PC-3 (cell line): ENCODE results near the gene FLT1. TPM values are rescaled to one million over a fixed set of nuclear protein-coding genes. Genes with fewer than 3 reads are reported as not detected.

ENCODE experiments used
- ATAC-seq: fragments of 200-7000 bp; cut with Tn5 transposase; 2 replicates; pipeline ENCODE4 v1.9.1; 2020; ENCODE audit warnings: mild to moderate bottlenecking, moderate library complexity
- BruUV-seq: library from RNA; stranded (reverse); fragments of 400-500 nt; replicated peaks from 2 replicates; lab custom pipeline; 2021; lab: Mats Ljungman, UMichigan
- CTCF ChIA-PET: fragments of 300-600 bp; sonication (Branson Sonifier 250); formaldehyde crosslinking; loops from one replicate; lab custom pipeline; 2022; ENCODE audit warnings: antibody characterized with exemption; lab: Charles Lee
- POLR2A ChIA-PET: fragments of 300-600 bp; sonication (Branson Sonifier 250); formaldehyde crosslinking; loops from one replicate; lab custom pipeline; 2022; ENCODE audit warnings: antibody characterized with exemption; ENCODE audit not compliant: unreplicated experiment; lab: Charles Lee
- DNase-seq: peaks from one replicate; pipeline ENCODE4 v3.0.0-alpha.2; 2015
- H2AFZ ChIP-seq: fragments of 300-600 bp; sonication (generic); 2 replicates; pipeline ENCODE4 v1.6.0; 2016; ENCODE audit warnings: antibody characterized with exemption, low read length
- H3F3A ChIP-seq: fragments of 300-600 bp; sonication (generic); one replicate; pipeline ENCODE4 v1.6.0; 2017; ENCODE audit warnings: antibody characterized with exemption, low read length, control low read depth, mild to moderate bottlenecking; ENCODE audit not compliant: unreplicated experiment
- H3K27ac ChIP-seq: fragments of 300-600 bp; sonication (generic); 2 replicates; pipeline ENCODE4 v1.5.1; 2016; ENCODE audit warnings: mild to moderate bottlenecking, low read length
- H3K27me3 ChIP-seq: fragments of 300-600 bp; sonication (generic); 2 replicates; pipeline ENCODE4 v1.6.1; 2016; ENCODE audit warnings: low read length, mixed read lengths
- H3K36me3 ChIP-seq: fragments of 300-600 bp; sonication (generic); 2 replicates; pipeline ENCODE4 v1.6.1; 2016; ENCODE audit warnings: low read depth, mixed run types, low read length, mixed read lengths
- H3K4me1 ChIP-seq: fragments of 300-600 bp; sonication (generic); 2 replicates; pipeline ENCODE4 v1.5.1; 2016; ENCODE audit warnings: low read length; ENCODE audit not compliant: insufficient read depth
- H3K4me2 ChIP-seq: fragments of 300-600 bp; sonication (generic); 2 replicates; pipeline ENCODE4 v1.6.0; 2016; ENCODE audit warnings: low read length
- H3K4me3 ChIP-seq: fragments of 300-600 bp; sonication (generic); 2 replicates; pipeline ENCODE4 v1.5.1; 2016; ENCODE audit warnings: mild to moderate bottlenecking, low read length, mixed read lengths
- H3K79me2 ChIP-seq: fragments of 300-600 bp; sonication (generic); 2 replicates; pipeline ENCODE4 v1.6.1; 2017; ENCODE audit warnings: low read length, mixed read lengths
- H3K9ac ChIP-seq: fragments of 300-600 bp; sonication (generic); 2 replicates; pipeline ENCODE4 v1.6.0; 2016; ENCODE audit warnings: mild to moderate bottlenecking, low read length
- H3K9me2 ChIP-seq: fragments of 300-600 bp; sonication (generic); replicated peaks from 2 replicates; pipeline ENCODE4 v1.6.1; 2016; ENCODE audit warnings: mixed run types, low read length, mixed read lengths
- H3K9me3 ChIP-seq: fragments of 300-600 bp; sonication (generic); 2 replicates; pipeline ENCODE4 v1.6.1; 2016; ENCODE audit warnings: low read length, mixed read lengths
- H4K20me1 ChIP-seq: fragments of 300-600 bp; sonication (generic); 2 replicates; pipeline ENCODE4 v1.6.1; 2016; ENCODE audit warnings: low read length, mixed read lengths
- EZH2 ChIP-seq: fragments of 300-600 bp; sonication (generic); IDR thresholded peaks from one replicate; pipeline ENCODE4 v1.6.1; 2017; ENCODE audit warnings: antibody characterized with exemption, mild to moderate bottlenecking, low read length; ENCODE audit not compliant: unreplicated experiment
- EZH2phosphoT487 ChIP-seq: fragments of 300-600 bp; sonication (generic); IDR thresholded peaks from 2 replicates; pipeline ENCODE4 v1.6.1; 2018; ENCODE audit warnings: mild to moderate bottlenecking, antibody characterized with exemption, low read length, borderline replicate concordance
- intact Hi-C: fragments of 100-400 bp; cut with micrococcal nuclease; formaldehyde crosslinking; loops from 2 replicates; pipeline ENCODE4 v1.9.0; 2023
- total RNA-seq: library from RNA; depleted of rRNA; stranded (reverse); fragments of >200 nt; gene quantifications from 2 replicates; pipeline ENCODE4 v1.2.3, GENCODE V29; 2014
- TF ChIP-seq, protein P1 (sequence below): fragments of 300-600 bp; sonication (generic); conservative IDR thresholded peaks from 2 replicates; pipeline ENCODE4 v1.5.1; 2017; ENCODE audit warnings: antibody characterized with exemption, low read depth, mild to moderate bottlenecking, low read length

The FLT1 gene
- total RNA-seq, 1 experiment from 2014 or later, result 1.2 TPM

DNA sequence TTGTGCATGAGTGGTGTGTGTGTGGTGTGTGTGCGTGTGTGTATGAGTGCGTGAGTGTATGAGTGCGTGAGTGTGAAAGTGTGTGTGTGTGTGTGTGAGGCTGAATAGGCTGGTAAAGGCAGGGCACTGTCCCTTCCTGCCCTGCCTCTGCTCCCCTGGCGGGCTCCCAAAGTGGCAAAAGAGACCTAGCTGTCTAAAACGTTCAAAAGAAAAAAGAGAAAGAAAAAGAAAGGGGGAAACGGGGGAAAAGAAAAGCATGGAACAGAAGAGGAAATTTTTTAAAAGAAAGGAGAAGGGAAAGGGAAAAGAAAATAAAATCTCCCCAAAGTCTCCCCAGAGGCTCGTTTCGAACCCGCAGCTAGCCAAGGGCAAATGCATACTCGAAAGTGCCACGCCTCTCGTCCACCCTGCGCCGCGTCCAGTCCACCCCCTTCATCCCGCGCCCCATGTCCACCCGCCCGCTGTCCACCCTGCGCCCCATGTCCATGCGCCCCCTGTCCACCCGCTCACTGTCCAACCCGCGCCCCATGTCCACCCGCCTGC is 37.0 kb upstream of the FLT1 start:
- intact Hi-C loops, result no loop called here
- BruUV-seq, result no TSS peak
- Histone ChIP-seq H3K9me3 (no peaks in the 10 kb centered on the region), H3F3A (no peaks in the 10 kb centered on the region), H3K9me2 (no peaks in the 10 kb centered on the region), H3K27me3 (peaks cover 48% of the 10 kb centered on the region), H3K4me3 (no peak overlapping the region), H3K9ac (no peak overlapping the region; the same call in 1 of the 2 replicates), H3K27ac (no peak overlapping the region), H4K20me1 (no peaks in the 10 kb centered on the region), H3K4me1 (0 out of 2 replicates have a peak, but pooled peaks cover 5% of the 10 kb centered on the region), H2AFZ (no peak overlapping the region), H3K36me3 (no peaks in the 10 kb centered on the region), H3K4me2 (peak overlapping the region; percentile 70), H3K79me2 (no peaks in the 10 kb centered on the region)
- CTCF ChIA-PET, result no interaction called here
- POLR2A ChIA-PET, result no interaction called here
- no peak for ATAC-seq
- no peak for DNase-seq
- TF ChIP-seq EZH2phosphoT487, result no peak
- TF ChIP-seq, protein P1, sequence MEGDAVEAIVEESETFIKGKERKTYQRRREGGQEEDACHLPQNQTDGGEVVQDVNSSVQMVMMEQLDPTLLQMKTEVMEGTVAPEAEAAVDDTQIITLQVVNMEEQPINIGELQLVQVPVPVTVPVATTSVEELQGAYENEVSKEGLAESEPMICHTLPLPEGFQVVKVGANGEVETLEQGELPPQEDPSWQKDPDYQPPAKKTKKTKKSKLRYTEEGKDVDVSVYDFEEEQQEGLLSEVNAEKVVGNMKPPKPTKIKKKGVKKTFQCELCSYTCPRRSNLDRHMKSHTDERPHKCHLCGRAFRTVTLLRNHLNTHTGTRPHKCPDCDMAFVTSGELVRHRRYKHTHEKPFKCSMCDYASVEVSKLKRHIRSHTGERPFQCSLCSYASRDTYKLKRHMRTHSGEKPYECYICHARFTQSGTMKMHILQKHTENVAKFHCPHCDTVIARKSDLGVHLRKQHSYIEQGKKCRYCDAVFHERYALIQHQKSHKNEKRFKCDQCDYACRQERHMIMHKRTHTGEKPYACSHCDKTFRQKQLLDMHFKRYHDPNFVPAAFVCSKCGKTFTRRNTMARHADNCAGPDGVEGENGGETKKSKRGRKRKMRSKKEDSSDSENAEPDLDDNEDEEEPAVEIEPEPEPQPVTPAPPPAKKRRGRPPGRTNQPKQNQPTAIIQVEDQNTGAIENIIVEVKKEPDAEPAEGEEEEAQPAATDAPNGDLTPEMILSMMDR, result no peak
- no peak for TF ChIP-seq EZH2

- H3K27me3 ChIP-seq, result peaks cover 48% of the 10 kb centered on the region
- TF ChIP-seq, protein P1, result no peak
- no peak for TF ChIP-seq EZH2
- TF ChIP-seq EZH2phosphoT487, result no peak; the same call in 1 of the 2 replicates
These were observed 36.3 kb upstream of the FLT1 start for GRCh38 chr13:28531077-28531844.

More at GRCh38 chr13:28531077-28531844, 36.3 kb upstream of the FLT1 start:
- no peaks in the 10 kb centered on the region for H4K20me1 ChIP-seq
- H3K9me2 ChIP-seq, result no peaks in the 10 kb centered on the region
- peak overlapping the region; percentile 49 for H3K4me3 ChIP-seq
- ChIA-PET CTCF (no interaction called here), POLR2A (no interaction called here)
- peak overlapping the region; percentile 35 for H3K9ac ChIP-seq
- H3K36me3 ChIP-seq, result no peaks in the 10 kb centered on the region
- BruUV-seq, result no TSS peak
- H3K27ac ChIP-seq, result no peak overlapping the region
- intact Hi-C loops, result no loop called here
- H3F3A ChIP-seq, result no peaks in the 10 kb centered on the region
- no peaks in the 10 kb centered on the region for H3K9me3 ChIP-seq
- DNase-seq, result peak; percentile 8
- no peaks in the 10 kb centered on the region for H3K79me2 ChIP-seq
- 0 out of 2 replicates have a peak, but pooled peaks cover 5% of the 10 kb centered on the region for H3K4me1 ChIP-seq
- ATAC-seq, result peak; percentile 29; the same call in 1 of the 2 replicates
- peak overlapping the region; percentile 70 for H3K4me2 ChIP-seq
- H2AFZ ChIP-seq, result peak overlapping the region; percentile 51
